AG09319 (cell line): ENCODE measurements around the gene C14orf93.
A peak's percentile ranks its signal among the peaks of the same experiment; 100 is the strongest.
"Not testable (repeated sequence)": the region's sequence is repeated elsewhere in the genome, so short reads cannot be mapped to it uniquely, and the experiment has no call there.

Source experiments
- DNase-seq: peaks from one replicate; pipeline ENCODE4 v3.0.0-alpha.2; 2010; ENCODE audit warnings: low read depth; ENCODE audit errors: extremely low read depth
- CTCF ChIP-seq: IDR thresholded peaks from 2 replicates; pipeline ENCODE4 v1.5.1; 2011; ENCODE audit warnings: low read depth, mild to moderate bottlenecking, inconsistent platforms, low read length, moderate library complexity

Gene C14orf93

GRCh38 chr14:23006544-23007419, 3.2 kb downstream of the C14orf93 start:
- peak; percentile 34 for TF ChIP-seq CTCF

GRCh38 chr14:23006188-23006534, 3.8 kb downstream of the C14orf93 start:
- DNase-seq: no peak
- no peak for TF ChIP-seq CTCF

More at GRCh38 chr14:23006544-23007419, 3.2 kb downstream of the C14orf93 start:
- DNase-seq: peak; percentile 93

GRCh38 chr14:23005451-23006187, 4.3 kb downstream of the C14orf93 start:
- TF ChIP-seq CTCF: no peak
- DNase-seq: no peak

GRCh38 chr14:23004274-23004673, 5.7 kb downstream of the C14orf93 start:
- DNase-seq: not testable (repeated sequence)

DNA sequence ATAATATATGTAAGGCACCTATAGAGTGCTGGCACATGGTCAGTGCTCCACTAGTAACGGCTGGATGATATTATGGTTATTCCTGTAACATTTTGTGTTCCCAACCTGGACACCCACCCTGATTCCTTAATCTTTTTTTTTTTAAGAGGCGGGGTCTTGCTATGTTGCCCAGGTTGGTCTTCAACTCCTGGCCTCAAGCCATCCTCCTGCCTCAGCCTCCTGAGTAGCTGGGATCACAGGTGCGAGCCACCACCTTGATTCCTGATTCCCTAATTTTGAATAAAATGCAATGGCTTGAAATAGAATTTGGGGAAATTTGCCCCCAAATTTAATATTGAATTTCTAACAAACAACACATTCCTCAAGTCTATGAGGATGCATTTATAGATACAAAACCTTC, 7.4 kb downstream of the C14orf93 start:
- no peak for DNase-seq
- TF ChIP-seq CTCF: no peak

- DNase-seq: no peak
- no peak for TF ChIP-seq CTCF
Measured at GRCh38 chr14:23000860-23001259, 9.1 kb downstream of the C14orf93 start.

DNA sequence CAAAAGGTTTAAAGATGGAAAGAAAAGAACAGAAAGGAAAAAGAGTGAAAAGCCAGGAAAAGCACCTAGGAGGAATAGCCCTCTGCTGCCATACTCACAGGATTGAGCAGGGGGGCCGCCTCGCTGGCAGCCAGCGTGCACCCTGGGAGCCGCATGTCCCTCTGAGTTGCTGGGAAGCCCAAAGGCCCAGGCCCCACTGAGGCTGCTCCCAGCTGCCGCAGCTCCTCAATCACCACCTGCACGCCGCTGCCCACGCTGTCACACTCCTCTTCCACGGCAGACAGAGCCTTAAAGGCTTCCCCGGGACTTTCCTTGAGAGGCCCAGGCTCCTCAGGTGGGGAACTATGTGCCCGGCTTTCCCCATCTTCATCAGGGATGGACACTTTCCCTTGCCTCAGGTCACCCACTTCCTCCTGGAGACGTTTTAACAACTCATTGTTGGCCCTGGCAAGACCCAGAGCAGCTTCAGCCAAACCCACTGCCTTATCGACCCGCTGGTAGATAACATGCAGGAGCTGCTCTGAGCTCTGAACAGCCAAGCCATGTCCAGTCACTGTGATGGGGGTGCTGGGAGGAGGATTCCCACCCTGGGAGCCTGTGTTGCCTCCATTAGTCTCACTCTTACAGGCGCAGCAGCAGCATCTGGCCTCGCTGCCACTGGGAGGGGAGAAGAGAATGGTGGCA, 11.5 kb downstream of the C14orf93 start:
- no peak for DNase-seq
- no peak for TF ChIP-seq CTCF
